Sigmoid colon (tissue), 7 donors: ENCODE measurements around the gene ADGRV1. TPM values are rescaled to one million over a fixed set of nuclear protein-coding genes. Genes with fewer than 3 reads are reported as not detected.
"Not testable (repeated sequence)": the region's sequence is repeated elsewhere in the genome, so short reads cannot be mapped to it uniquely, and the experiment has no call there.

Source experiments
- DNase-seq: peaks from one replicate; pipeline ENCODE4 v3.0.0-alpha.2; 2019
- H3K27ac ChIP-seq, 4 donors: fragments of 200-600 bp; sonication (generic); one replicate each; pipeline ENCODE4 v1.5.1; 2016 to 2019; ENCODE audit warnings: mild to moderate bottlenecking in 1 of 4
- H3K27me3 ChIP-seq, 3 donors: fragments of 200-600 bp; sonication (generic); one replicate each; pipeline ENCODE4 v1.5.1; 2019; ENCODE audit warnings: mild to moderate bottlenecking in 1 of 3
- H3K36me3 ChIP-seq, 4 donors: fragments of 200-600 bp; sonication (generic); one replicate each; pipeline ENCODE4 v1.5.1; 2016 to 2019
- H3K4me1 ChIP-seq, 4 donors: fragments of 200-600 bp; sonication (generic); one replicate each; pipeline ENCODE4 v1.5.1; 2017 to 2019
- H3K4me3 ChIP-seq, 4 donors: fragments of 200-600 bp; sonication (generic); one replicate each; pipeline ENCODE4 v1.5.1; 2017 to 2019; ENCODE audit warnings: mild to moderate bottlenecking in 2 of 4, moderate library complexity in 1 of 4
- H3K9me3 ChIP-seq, 4 donors: fragments of 200-600 bp in 3 of 4; sonication (generic) in 3 of 4; one replicate each; pipeline versions ENCODE4 v1.5.1 to v1.6.1; 2013 to 2019
- EP300 ChIP-seq, 4 donors: sonication (generic); formaldehyde crosslinking; IDR thresholded peaks; one replicate each; pipeline ENCODE4 v1.6.1; 2017; ENCODE audit warnings: antibody characterized with exemption in 4 of 4
- POLR2A ChIP-seq, 2 donors: fragments of 450-650 bp; IDR thresholded peaks; one replicate each; pipeline ENCODE4 v1.6.1; 2016; ENCODE audit warnings: antibody characterized with exemption in 2 of 2, mild to moderate bottlenecking in 2 of 2, moderate library complexity in 2 of 2
- POLR2AphosphoS5 ChIP-seq, 4 donors: sonication (generic); formaldehyde crosslinking; IDR thresholded peaks; one replicate each; pipeline ENCODE4 v1.6.1; 2017; ENCODE audit warnings: antibody characterized with exemption in 4 of 4
- WGBS, 2 donors: extraction: QIAGEN DNeasy Blood & Tissue Kit; methylation state at CpG; one replicate each; pipeline ENCODE4 v1.1.7; 2013; 5-methylcytosine and 5-hydroxymethylcytosine counted together
- intact Hi-C: fragments of 100-400 bp; cut with DNase I; formaldehyde crosslinking; loops from one replicate; pipeline ENCODE4 v1.15.1; 2023
- polyA plus RNA-seq, 3 donors: library from polyadenylated mRNA; stranded (reverse); fragments of 200-250 nt; gene quantifications; one replicate each; pipeline ENCODE4 v1.2.3, GENCODE V29; 2013
- total RNA-seq, 4 donors: library from RNA; depleted of rRNA; stranded (reverse); fragments of >200 nt; gene quantifications; one replicate each; pipeline ENCODE4 v1.1.0, GENCODE V29; 2016
- TF ChIP-seq, protein P1 (sequence below), 4 experiments: fragments of 450-650 bp in 3 of 4; fragments of 200-600 bp in 1 of 4; IDR thresholded peaks; one replicate each; pipeline ENCODE4 v1.5.1; 2016 to 2019; ENCODE audit warnings: antibody characterized with exemption in 4 of 4, mild to moderate bottlenecking in 3 of 4, moderate library complexity in 2 of 4
- donor health status: healthy with polysubstance abuse.
- donor health status: Bipolar disorder and iron deficiency.
- donor health status: healthy.

ADGRV1 gene
- total and polyA plus RNA-seq, 7 donors = 0.54 to 2.1 (median 0.74) TPM; not detected in 1

DNA sequence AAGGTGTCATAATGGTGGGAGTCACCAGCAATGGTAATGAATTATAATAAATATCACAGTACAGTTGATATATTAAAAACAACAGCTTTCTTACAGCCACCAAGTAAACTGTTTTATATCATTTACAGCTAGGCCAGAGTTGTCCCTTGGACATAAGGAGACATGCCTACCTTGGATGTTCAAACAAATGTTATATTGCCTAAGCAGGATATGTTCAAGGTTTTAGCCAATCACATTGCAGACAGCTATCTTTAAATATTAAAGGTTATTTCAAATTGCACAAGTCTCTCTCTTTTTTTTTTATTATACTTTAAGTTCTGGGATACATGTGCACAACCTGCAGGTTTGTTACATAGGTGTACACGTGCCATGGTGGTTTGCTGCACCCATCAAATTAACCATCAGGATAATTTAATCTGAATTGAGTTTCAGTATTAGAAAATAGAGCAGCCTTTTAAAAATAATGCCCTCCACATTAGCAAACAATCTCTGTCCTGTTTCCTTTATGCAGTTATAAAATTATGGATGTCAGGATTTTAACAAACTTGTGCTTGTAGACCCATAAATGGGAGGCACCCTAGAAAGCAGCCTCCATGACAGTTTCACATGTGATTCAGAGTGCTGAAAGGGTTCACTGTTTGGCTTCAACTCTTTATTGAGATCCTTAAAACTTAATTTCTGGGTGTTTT, 483.8 kb downstream of the ADGRV1 start:
- TF ChIP-seq POLR2A (IDR thresholded peaks at IDR 0.05) = no peak
- TF ChIP-seq, protein P1, sequence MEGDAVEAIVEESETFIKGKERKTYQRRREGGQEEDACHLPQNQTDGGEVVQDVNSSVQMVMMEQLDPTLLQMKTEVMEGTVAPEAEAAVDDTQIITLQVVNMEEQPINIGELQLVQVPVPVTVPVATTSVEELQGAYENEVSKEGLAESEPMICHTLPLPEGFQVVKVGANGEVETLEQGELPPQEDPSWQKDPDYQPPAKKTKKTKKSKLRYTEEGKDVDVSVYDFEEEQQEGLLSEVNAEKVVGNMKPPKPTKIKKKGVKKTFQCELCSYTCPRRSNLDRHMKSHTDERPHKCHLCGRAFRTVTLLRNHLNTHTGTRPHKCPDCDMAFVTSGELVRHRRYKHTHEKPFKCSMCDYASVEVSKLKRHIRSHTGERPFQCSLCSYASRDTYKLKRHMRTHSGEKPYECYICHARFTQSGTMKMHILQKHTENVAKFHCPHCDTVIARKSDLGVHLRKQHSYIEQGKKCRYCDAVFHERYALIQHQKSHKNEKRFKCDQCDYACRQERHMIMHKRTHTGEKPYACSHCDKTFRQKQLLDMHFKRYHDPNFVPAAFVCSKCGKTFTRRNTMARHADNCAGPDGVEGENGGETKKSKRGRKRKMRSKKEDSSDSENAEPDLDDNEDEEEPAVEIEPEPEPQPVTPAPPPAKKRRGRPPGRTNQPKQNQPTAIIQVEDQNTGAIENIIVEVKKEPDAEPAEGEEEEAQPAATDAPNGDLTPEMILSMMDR (IDR thresholded peaks at IDR 0.05) = no peak
- TF ChIP-seq EP300 (IDR thresholded peaks at IDR 0.05) = no peak
- TF ChIP-seq POLR2AphosphoS5 (IDR thresholded peaks at IDR 0.05) = no peak
- H3K36me3 ChIP-seq = no peaks in the 10 kb centered on the region
- no peak overlapping the region for H3K4me3 ChIP-seq
- no peaks in the 10 kb centered on the region for H3K27me3 ChIP-seq
- intact Hi-C loops = no loop called here
- peaks cover 0 to 39% (median 26%) of the 10 kb centered on the region in 4 donors for H3K4me1 ChIP-seq
- no peaks in the 10 kb centered on the region for H3K9me3 ChIP-seq
- no peak overlapping the region for H3K27ac ChIP-seq
- no peak for DNase-seq
- 22 to 66% methylated on average over 1 of the region's 1 CpG for WGBS, 2 donors

DNA sequence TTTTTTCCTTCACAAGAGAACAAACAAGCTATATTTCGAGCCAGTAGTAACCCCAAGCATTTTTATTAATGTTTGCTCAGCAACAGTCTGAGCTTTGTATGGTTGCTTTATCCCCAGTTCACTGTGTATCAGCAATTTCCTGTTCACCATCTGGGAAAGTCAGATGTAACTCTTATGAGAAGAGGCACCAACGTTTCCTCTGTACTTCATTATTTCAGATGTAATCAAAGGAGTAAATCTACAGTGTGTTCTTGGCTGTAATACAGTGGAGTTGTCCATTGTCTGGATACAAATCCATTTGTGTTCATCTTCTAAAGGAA, 484.3 kb downstream of the ADGRV1 start:
- 1 to 9% methylated on average over 2 of the region's 2 CpGs for WGBS, 2 donors

DNA sequence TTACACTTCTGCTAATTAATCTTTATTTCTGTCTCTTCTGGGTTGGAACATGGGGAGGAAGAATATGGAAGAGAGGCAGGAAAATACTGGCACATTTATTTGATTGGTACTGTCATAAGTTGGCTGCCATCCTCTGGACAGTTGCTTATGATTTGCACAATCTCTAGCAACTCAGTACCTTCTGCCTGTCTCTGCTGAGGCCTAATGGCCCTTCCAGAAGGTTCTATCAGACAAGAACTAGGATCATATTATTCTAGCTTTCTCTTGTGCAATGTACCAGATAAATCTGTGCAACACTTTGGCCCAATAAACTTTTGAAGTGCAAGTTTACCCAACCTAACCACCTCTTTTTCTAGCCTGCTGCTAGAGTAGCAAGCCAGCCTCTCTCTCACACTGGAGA, 489.5 kb downstream of the ADGRV1 start:
- Histone ChIP-seq H3K9me3 (no peaks in the 10 kb centered on the region), H3K27ac (peak overlapping the region; percentile 12 to 57 (median 50))
- TF ChIP-seq POLR2AphosphoS5 (IDR thresholded peaks at IDR 0.05) = peak in 3 of 4 donors; percentile 38 to 51 (median 49)
- TF ChIP-seq POLR2A (IDR thresholded peaks at IDR 0.05) = no peak

More for the DNA sequence above, 484.3 kb downstream of the ADGRV1 start:
- H3K27me3 ChIP-seq = no peaks in the 10 kb centered on the region
- no peak for DNase-seq
- no peaks in the 10 kb centered on the region for H3K9me3 ChIP-seq
- intact Hi-C loops = no loop called here
- peaks cover 0 to 39% (median 23%) of the 10 kb centered on the region in 4 donors for H3K4me1 ChIP-seq
- H3K4me3 ChIP-seq = no peak overlapping the region
- TF ChIP-seq POLR2AphosphoS5 (IDR thresholded peaks at IDR 0.05) = no peak
- TF ChIP-seq, protein P1 (IDR thresholded peaks at IDR 0.05) = no peak
- no peak for TF ChIP-seq POLR2A (IDR thresholded peaks at IDR 0.05)
- TF ChIP-seq EP300 (IDR thresholded peaks at IDR 0.05) = no peak
- H3K27ac ChIP-seq = no peak overlapping the region
- H3K36me3 ChIP-seq = no peaks in the 10 kb centered on the region

DNA sequence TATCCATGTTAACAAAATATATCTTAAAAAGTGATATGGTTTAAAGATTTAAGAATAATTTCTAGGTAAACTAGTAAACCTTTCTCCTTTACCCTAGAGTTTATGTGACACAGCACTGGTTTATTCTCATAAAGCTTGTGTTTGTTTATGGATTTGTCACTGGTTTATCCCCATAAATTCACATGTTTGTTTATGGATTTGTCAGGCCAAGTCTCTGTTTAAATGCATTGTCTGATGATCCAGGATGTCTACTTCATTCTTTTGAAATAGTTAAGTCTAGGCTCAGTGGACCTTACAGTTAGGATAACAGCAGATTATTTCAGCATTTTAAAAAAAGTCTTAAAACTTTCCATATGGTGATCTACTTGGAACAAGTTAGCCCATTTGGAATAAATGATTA, 490.5 kb downstream of the ADGRV1 start:
- no peak for TF ChIP-seq POLR2AphosphoS5 (IDR thresholded peaks at IDR 0.05)
- TF ChIP-seq POLR2A (IDR thresholded peaks at IDR 0.05) = no peak
- TF ChIP-seq EP300 (IDR thresholded peaks at IDR 0.05) = no peak
- TF ChIP-seq, protein P1 (IDR thresholded peaks at IDR 0.05) = no peak
- intact Hi-C loops = no loop called here

More for the DNA sequence above, 489.5 kb downstream of the ADGRV1 start:
- Histone ChIP-seq H3K4me3 (no peak overlapping the region), H3K36me3 (no peaks in the 10 kb centered on the region), H3K27me3 (no peaks in the 10 kb centered on the region), H3K4me1 (peaks cover 0 to 54% (median 29%) of the 10 kb centered on the region in 4 donors)
- DNase-seq = peak; percentile 74
- intact Hi-C loops = no loop called here

DNA sequence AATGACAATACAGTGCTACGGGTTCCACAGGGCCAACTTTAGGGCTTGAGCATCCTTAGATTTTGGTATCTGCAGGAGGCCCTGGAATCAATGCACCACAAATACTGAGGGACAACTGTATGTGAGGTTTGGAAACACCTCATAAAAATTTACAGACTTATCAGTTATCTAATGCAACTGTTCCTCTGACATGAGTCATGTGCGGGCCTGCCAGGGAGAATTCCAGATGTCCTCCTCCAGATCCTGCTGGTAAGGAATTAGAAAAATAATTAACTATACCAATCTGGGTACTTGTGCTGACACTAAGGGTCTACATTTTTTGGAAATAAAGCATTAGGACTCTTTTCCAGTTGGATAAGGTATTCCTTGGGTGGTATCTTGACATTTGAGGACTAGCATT, 491.2 kb downstream of the ADGRV1 start:
- Histone ChIP-seq H3K9me3 (no peaks in the 10 kb centered on the region), H3K4me1 (peaks cover 0 to 52% (median 39%) of the 10 kb centered on the region in 4 donors), H3K36me3 (no peaks in the 10 kb centered on the region), H3K27me3 (no peaks in the 10 kb centered on the region), H3K4me3 (no peak overlapping the region), H3K27ac (peak overlapping the region in 1 of 4 donors; percentile 42)
- WGBS, 2 donors = 87 to 93% methylated on average over 2 of the region's 2 CpGs
- intact Hi-C loops = no loop called here
- no peak for DNase-seq
- TF ChIP-seq EP300 (IDR thresholded peaks at IDR 0.05) (no peak), POLR2AphosphoS5 (IDR thresholded peaks at IDR 0.05) (no peak), POLR2A (IDR thresholded peaks at IDR 0.05) (no peak)
- TF ChIP-seq, protein P1 (IDR thresholded peaks at IDR 0.05) = no peak

More for the DNA sequence above, 490.5 kb downstream of the ADGRV1 start:
- H3K27ac ChIP-seq = peak overlapping the region in 1 of 4 donors; percentile 42
- H3K27me3 ChIP-seq = no peaks in the 10 kb centered on the region
- H3K4me1 ChIP-seq = peaks cover 0 to 54% (median 36%) of the 10 kb centered on the region in 4 donors
- no peaks in the 10 kb centered on the region for H3K36me3 ChIP-seq
- no peaks in the 10 kb centered on the region for H3K9me3 ChIP-seq
- DNase-seq = no peak
- H3K4me3 ChIP-seq = no peak overlapping the region

DNA sequence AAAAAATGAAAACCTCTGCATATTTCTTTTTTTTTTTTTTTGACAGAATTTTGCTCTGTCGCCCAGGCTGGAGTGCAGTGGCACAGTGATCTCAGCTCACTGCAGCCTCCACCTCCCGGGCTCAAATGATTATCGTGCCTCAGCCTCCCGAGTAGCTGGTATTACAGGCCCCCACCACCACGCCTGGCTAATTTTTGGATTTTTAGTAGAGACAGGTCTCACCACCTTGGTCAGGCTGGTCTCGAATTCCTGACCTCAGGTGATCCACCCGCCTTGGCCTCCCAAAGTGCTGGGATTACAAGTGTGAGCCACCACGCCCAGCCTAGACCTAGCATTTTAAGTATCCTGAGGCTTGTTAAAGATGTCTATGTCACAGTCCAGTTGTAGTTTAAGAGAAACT, 493.8 kb downstream of the ADGRV1 start:
- H3K4me3 ChIP-seq, H3K36me3 ChIP-seq, H3K9me3 ChIP-seq, DNase-seq, intact Hi-C loops, H3K27me3 ChIP-seq: not testable (repeated sequence)
- Histone ChIP-seq H3K27ac (peak overlapping the region in 2 of 4 donors; percentile 29 to 36), H3K4me1 (peaks cover 0 to 52% (median 38%) of the 10 kb centered on the region in 4 donors)
- 93 to 96% methylated on average over 8 of the region's 8 CpGs for WGBS, 2 donors
